Kidney (tissue), 22 donors: Measurements from ENCODE around the gene STIP1. TPM values are rescaled to one million over a fixed set of nuclear protein-coding genes. Genes with fewer than 3 reads are reported as not detected.

ENCODE experiments used
- DNase-seq, 5 donors: peaks; one replicate each; pipeline ENCODE4 v3.0.0-alpha.2; 2013 to 2020
- FAIRE-seq: peaks from 2 replicates; lab custom pipeline; 2012; peaks lifted over from hg19 to GRCh38; lab: Jason Lieb, UNC
- H3K27ac ChIP-seq, 2 donors: one replicate each; pipeline ENCODE4 v1.7.0; 2013; ENCODE audit warnings: low read depth in 2 of 2, low read length in 2 of 2, inconsistent platforms in 1 of 2
- H3K27me3 ChIP-seq: one replicate; pipeline ENCODE4 v1.7.1; 2013; ENCODE audit warnings: low read length, inconsistent platforms; ENCODE audit not compliant: control insufficient read depth, insufficient read depth
- H3K36me3 ChIP-seq, 3 donors: one replicate each; pipeline versions ENCODE4 v1.7.0 to v1.7.1; 2013; ENCODE audit warnings: low read length in 3 of 3, control low read depth in 1 of 3, inconsistent platforms in 1 of 3; ENCODE audit not compliant: insufficient read depth in 3 of 3, control insufficient read depth in 2 of 3
- H3K4me1 ChIP-seq, 3 donors: one replicate each; pipeline versions ENCODE4 v1.7.0 to v1.7.1; 2013; ENCODE audit warnings: low read length in 3 of 3, inconsistent platforms in 1 of 3, low read depth in 1 of 3; ENCODE audit not compliant: control insufficient read depth in 2 of 3, insufficient read depth in 2 of 3
- H3K4me3 ChIP-seq, 3 donors: one replicate each; pipeline versions ENCODE4 v1.7.0 to v1.8.1; 2013; ENCODE audit warnings: low read length in 3 of 3, control low read depth in 1 of 3, inconsistent platforms in 1 of 3
- H3K9ac ChIP-seq, 3 donors: one replicate each; pipeline versions ENCODE4 v1.7.0 to v1.7.1; 2013; ENCODE audit warnings: low read length in 3 of 3, control low read depth in 1 of 3, inconsistent platforms in 1 of 3
- H3K9me3 ChIP-seq, 3 donors: one replicate each; pipeline versions ENCODE4 v1.7.0 to v1.7.1; 2013; ENCODE audit warnings: low read length in 3 of 3, control low read depth in 1 of 3, inconsistent platforms in 1 of 3; ENCODE audit not compliant: control insufficient read depth in 2 of 3, insufficient read depth in 1 of 3
- intact Hi-C: fragments of 100-400 bp; cut with DNase I; formaldehyde crosslinking; loops from one replicate; pipeline ENCODE4 v1.11.1; 2022
- long read RNA-seq, 10 donors: library from polyadenylated mRNA in 1 of 10; unstranded in 1 of 10; transcript quantifications; one replicate each; pipeline ENCODE4 v2.0.0 and lab custom pipeline, GENCODE V29; 2021 to 2026
- polyA plus RNA-seq: library from polyadenylated mRNA; stranded (reverse); fragments of 350-450 nt; fragmentation: Illumina TruSeq; extraction: RNeasy Lipid Tissue Mini Kit (QIAGEN cat#74804); gene quantifications from one replicate; pipeline ENCODE4 v1.2.3, GENCODE V29; 2014; ENCODE audit warnings: low read depth, low replicate concordance; ENCODE audit not compliant: insufficient read depth
- total RNA-seq: library from RNA; stranded (reverse); fragmentation: NEBNext Ultra II Directional; extraction: Animal tissue kit (Norgen Biotek cat#: 25700); gene quantifications from one replicate; pipeline ENCODE4 v1.2.1, GENCODE V29; 2021
- TF ChIP-seq, protein P1 (sequence below): IDR thresholded peaks from 3 replicates; pipeline ENCODE4 v1.5.1; 2012; ENCODE audit warnings: mild to moderate bottlenecking, moderate library complexity, borderline replicate concordance; ENCODE audit not compliant: insufficient read depth; ENCODE audit errors: extremely low read depth
- donor health status: control.
- donor health status: control.
- donor health status: control.
- donor health status: control.
- donor health status: control.
- donor health status: DM: yes; HTN: yes; CAD: no.
- donor health status: Normal renal cell carcinoma (clear cell type).

Gene STIP1
- total RNA-seq (81.2 TPM), polyA plus RNA-seq (86.0 TPM)
- long read RNA-seq, donor 1, transcript STIP1-201 (14 exons, 2,196 nt), result major isoform, 16 of 25 reads
- long read RNA-seq, donor 1, partial matches to known transcripts, result 6 of 25 reads
- long read RNA-seq, donor 1, other reads (novel, unspliced or antisense), result 0 of 25 reads
- long read RNA-seq, donor 2, transcript STIP1-201 (14 exons, 2,196 nt), result major isoform, 10 of 45 reads
- long read RNA-seq, donor 2, partial matches to known transcripts, result 28 of 45 reads
- long read RNA-seq, donor 2, other reads (novel, unspliced or antisense), result 0 of 45 reads
- long read RNA-seq, donor 3, partial matches to known transcripts, result 29 of 45 reads
- long read RNA-seq, donor 3, other reads (novel, unspliced or antisense), result 6 of 45 reads
- long read RNA-seq, donor 4, transcript STIP1-201 (14 exons, 2,196 nt), result major isoform, 19 of 38 reads
- long read RNA-seq, donor 4, partial matches to known transcripts, result 10 of 38 reads
- long read RNA-seq, donor 4, other reads (novel, unspliced or antisense), result 5 of 38 reads
- long read RNA-seq, donor 5, partial matches to known transcripts, result 0 of 3 reads
- long read RNA-seq, donor 5, other reads (novel, unspliced or antisense), result 0 of 3 reads
- long read RNA-seq, donor 6, transcript STIP1-206 (5 exons, 582 nt), result minor isoform, 6 of 96 reads
- long read RNA-seq, donor 6, transcript STIP1-201 (14 exons, 2,196 nt), result major isoform, 8 of 96 reads
- long read RNA-seq, donor 6, partial matches to known transcripts, result 78 of 96 reads
- long read RNA-seq, donor 6, other reads (novel, unspliced or antisense), result 0 of 96 reads
- long read RNA-seq, donor 7, transcript STIP1-201 (14 exons, 2,196 nt), result major isoform, 61 of 85 reads
- long read RNA-seq, donor 7, partial matches to known transcripts, result 23 of 85 reads
- long read RNA-seq, donor 7, other reads (novel, unspliced or antisense), result 1 of 85 reads
- long read RNA-seq, donor 8, partial matches to known transcripts, result 33 of 37 reads
- long read RNA-seq, donor 8, other reads (novel, unspliced or antisense), result 0 of 37 reads
- long read RNA-seq, donor 9, partial matches to known transcripts, result 0 of 5 reads
- long read RNA-seq, donor 9, other reads (novel, unspliced or antisense), result 0 of 5 reads
- long read RNA-seq, donor 10, transcript STIP1-201 (14 exons, 2,196 nt), result major isoform, 12 of 30 reads
- long read RNA-seq, donor 10, partial matches to known transcripts, result 16 of 30 reads
- long read RNA-seq, donor 10, other reads (novel, unspliced or antisense), result 0 of 30 reads

- FAIRE-seq (peak; percentile 98), DNase-seq (peak; percentile 99 to 100 (median 100))
- peaks cover 0 to 24% (median 18%) of the 10 kb centered on the region in 3 donors for H3K4me1 ChIP-seq
- intact Hi-C loops, result no loop called here
- peak within 1 kb of the TSS; percentile 97 to 100 for H3K27ac ChIP-seq
- peak within 1 kb of the TSS; percentile 60 to 91 (median 72) for H3K4me3 ChIP-seq
- TF ChIP-seq, protein P1, sequence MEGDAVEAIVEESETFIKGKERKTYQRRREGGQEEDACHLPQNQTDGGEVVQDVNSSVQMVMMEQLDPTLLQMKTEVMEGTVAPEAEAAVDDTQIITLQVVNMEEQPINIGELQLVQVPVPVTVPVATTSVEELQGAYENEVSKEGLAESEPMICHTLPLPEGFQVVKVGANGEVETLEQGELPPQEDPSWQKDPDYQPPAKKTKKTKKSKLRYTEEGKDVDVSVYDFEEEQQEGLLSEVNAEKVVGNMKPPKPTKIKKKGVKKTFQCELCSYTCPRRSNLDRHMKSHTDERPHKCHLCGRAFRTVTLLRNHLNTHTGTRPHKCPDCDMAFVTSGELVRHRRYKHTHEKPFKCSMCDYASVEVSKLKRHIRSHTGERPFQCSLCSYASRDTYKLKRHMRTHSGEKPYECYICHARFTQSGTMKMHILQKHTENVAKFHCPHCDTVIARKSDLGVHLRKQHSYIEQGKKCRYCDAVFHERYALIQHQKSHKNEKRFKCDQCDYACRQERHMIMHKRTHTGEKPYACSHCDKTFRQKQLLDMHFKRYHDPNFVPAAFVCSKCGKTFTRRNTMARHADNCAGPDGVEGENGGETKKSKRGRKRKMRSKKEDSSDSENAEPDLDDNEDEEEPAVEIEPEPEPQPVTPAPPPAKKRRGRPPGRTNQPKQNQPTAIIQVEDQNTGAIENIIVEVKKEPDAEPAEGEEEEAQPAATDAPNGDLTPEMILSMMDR, result no peak
- H3K36me3 ChIP-seq, result peaks cover 0 to 3% (median 0%) of the 10 kb centered on the region in 3 donors
- H3K27me3 ChIP-seq, result no peaks in the 10 kb centered on the region
- peak within 1 kb of the TSS; percentile 43 to 98 (median 74) for H3K9ac ChIP-seq
- H3K9me3 ChIP-seq, result no peaks in the 10 kb centered on the region
Measured at GRCh38 chr11:64185693-64186491, at the start of gene STIP1. TSS of gene STIP1 (plus strand) at chr11:64186171. CDS start at chr11:64186262, 91 bp downstream.

GRCh38 chr11:64136765-64137441 is 49.1 kb upstream of the STIP1 start:
- no peak overlapping the region for H3K9ac ChIP-seq
- intact Hi-C loops, result no loop called here

More at GRCh38 chr11:64136765-64137441, 49.1 kb upstream of the STIP1 start:
- H3K4me1 ChIP-seq, result peaks cover 0 to 26% (median 18%) of the 10 kb centered on the region in 3 donors
- no peaks in the 10 kb centered on the region for H3K9me3 ChIP-seq
- no peak overlapping the region for H3K4me3 ChIP-seq
- TF ChIP-seq, protein P1, result no peak
- no peak overlapping the region for H3K27ac ChIP-seq
- no peak for FAIRE-seq
- H3K27me3 ChIP-seq, result no peaks in the 10 kb centered on the region
- H3K36me3 ChIP-seq, result no peaks in the 10 kb centered on the region
- no peak for DNase-seq
